ENCODE results near the gene RUNDC1.
A peak's percentile ranks its signal among the peaks of the same experiment; 100 is the strongest.
"Not testable (repeated sequence)": the region's sequence is repeated elsewhere in the genome, so short reads cannot be mapped to it uniquely, and the experiment has no call there.

RUNDC1 gene

GRCh38 chr17:42969001-42969581 is 11.3 kb upstream of the RUNDC1 start:
- no CpG with 5 or more reads among the region's 5 CpGs for WGBS (ENCODE audit: extremely low coverage, insufficient coverage, insufficient read length)
- H3K9ac ChIP-seq (ENCODE audit: low read length): no peak overlapping the region
- no peak overlapping the region for H2BK5ac ChIP-seq (ENCODE audit: low read depth, low read length, poor library complexity)

GRCh38 chr17:42971589-42971988 is 8.8 kb upstream of the RUNDC1 start:
- Histone ChIP-seq H2BK120ac (ENCODE audit: insufficient read depth, low read length, poor library complexity) (no peak overlapping the region), H4K91ac (ENCODE audit: low read depth, low read length) (no peak overlapping the region), H3K4me2 (ENCODE audit: low read length) (no peak overlapping the region), H2BK12ac (ENCODE audit: low read length) (no peak overlapping the region), H3K27ac (ENCODE audit: low read depth, low read length) (no peak overlapping the region), H3K14ac (ENCODE audit: low read length) (no peak overlapping the region), H3K4me3 (ENCODE audit: low read depth, low read length) (no peak overlapping the region), H3K4ac (ENCODE audit: low read depth, low read length) (no peak overlapping the region), H3K4me1 (ENCODE audit: control insufficient read depth in 1 of 2, insufficient read depth in 2 of 2, low read length in 2 of 2) (no peaks in the 10 kb centered on the region), H4K12ac (ENCODE audit: low read depth, low read length) (no peak overlapping the region), H3K79me2 (ENCODE audit: control insufficient read depth, insufficient read depth, low read length, poor library complexity) (no peaks in the 10 kb centered on the region), H3K9me3 (ENCODE audit: insufficient read depth, low read depth, low read length) (no peaks in the 10 kb centered on the region), H3K79me1 (ENCODE audit: low read length) (no peaks in the 10 kb centered on the region), H2AK5ac (ENCODE audit: low read length) (no peak overlapping the region), H3K9ac (ENCODE audit: low read length) (no peak overlapping the region), H2AFZ (ENCODE audit: insufficient read depth, low read length, poor library complexity) (no peak overlapping the region), H2BK5ac (ENCODE audit: low read depth, low read length, poor library complexity) (no peak overlapping the region), H3K18ac (ENCODE audit: low read length) (no peak overlapping the region), H3K36me3 (ENCODE audit: control insufficient read depth in 1 of 2, insufficient read depth in 2 of 2, low read length in 2 of 2) (no peaks in the 10 kb centered on the region), H3K27me3 (ENCODE audit: insufficient read depth, low read length) (no peaks in the 10 kb centered on the region), H3K23ac (ENCODE audit: low read length) (no peak overlapping the region), H4K8ac (ENCODE audit: low read depth, low read length) (no peak overlapping the region)
- no peak for DNase-seq
- no CpG with 5 or more reads among the region's 5 CpGs for WGBS (ENCODE audit: extremely low coverage, insufficient coverage, insufficient read length)

More at GRCh38 chr17:42969001-42969581, 11.3 kb upstream of the RUNDC1 start:
- Histone ChIP-seq H2AFZ (ENCODE audit: insufficient read depth, low read length, poor library complexity) (no peak overlapping the region), H2BK12ac (ENCODE audit: low read length) (no peak overlapping the region), H3K4me1 (ENCODE audit: control insufficient read depth in 1 of 2, insufficient read depth in 2 of 2, low read length in 2 of 2) (no peaks in the 10 kb centered on the region), H3K27me3 (ENCODE audit: insufficient read depth, low read length) (no peaks in the 10 kb centered on the region), H4K12ac (ENCODE audit: low read depth, low read length) (no peak overlapping the region), H3K9me3 (ENCODE audit: insufficient read depth, low read depth, low read length) (no peaks in the 10 kb centered on the region), H4K91ac (ENCODE audit: low read depth, low read length) (no peak overlapping the region), H3K4me2 (ENCODE audit: low read length) (no peak overlapping the region), H3K27ac (ENCODE audit: low read depth, low read length) (no peak overlapping the region), H2BK120ac (ENCODE audit: insufficient read depth, low read length, poor library complexity) (no peak overlapping the region), H4K8ac (ENCODE audit: low read depth, low read length) (no peak overlapping the region), H3K18ac (ENCODE audit: low read length) (no peak overlapping the region), H3K4ac (ENCODE audit: low read depth, low read length) (no peak overlapping the region), H3K79me2 (ENCODE audit: control insufficient read depth, insufficient read depth, low read length, poor library complexity) (peaks cover 2% of the 10 kb centered on the region), H3K23ac (ENCODE audit: low read length) (no peak overlapping the region), H3K79me1 (ENCODE audit: low read length) (peaks cover 3% of the 10 kb centered on the region), H3K14ac (ENCODE audit: low read length) (no peak overlapping the region), H3K36me3 (ENCODE audit: control insufficient read depth in 1 of 2, insufficient read depth in 2 of 2, low read length in 2 of 2) (no peaks in the 10 kb centered on the region), H2AK5ac (ENCODE audit: low read length) (no peak overlapping the region), H3K4me3 (ENCODE audit: low read depth, low read length) (no peak overlapping the region)
- DNase-seq: peak in 1 of 2 donors; percentile 78

DNA sequence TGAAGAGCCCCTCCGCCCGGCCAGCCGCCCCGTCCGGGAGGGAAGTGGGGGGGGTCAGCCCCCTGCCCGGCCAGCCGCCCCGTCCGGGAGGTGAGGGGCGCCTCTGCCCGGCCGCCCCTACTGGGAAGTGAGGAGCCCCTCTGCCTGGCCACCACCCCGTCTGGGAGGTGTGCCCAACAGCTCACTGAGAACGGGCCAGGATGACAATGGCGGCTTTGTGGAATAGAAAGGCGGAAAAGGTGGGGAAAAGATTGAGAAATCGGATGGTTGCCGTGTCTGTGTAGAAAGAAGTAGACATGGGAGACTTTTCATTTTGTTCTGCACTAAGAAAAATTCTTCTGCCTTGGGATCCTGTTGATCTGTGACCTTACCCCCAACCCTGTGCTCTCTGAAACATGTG is 7.0 kb upstream of the RUNDC1 start:
- not testable (repeated sequence) for H2BK12ac ChIP-seq (ENCODE audit: low read length); H3K79me1 ChIP-seq (ENCODE audit: low read length)
- WGBS (ENCODE audit: extremely low coverage, insufficient coverage, insufficient read length): no CpG with 5 or more reads among the region's 18 CpGs

GRCh38 chr17:42975265-42975664 is 5.1 kb upstream of the RUNDC1 start:
- no peaks in the 10 kb centered on the region for H3K36me3 ChIP-seq (ENCODE audit: control insufficient read depth in 1 of 2, insufficient read depth in 2 of 2, low read length in 2 of 2)
- H3K79me2 ChIP-seq (ENCODE audit: control insufficient read depth, insufficient read depth, low read length, poor library complexity): peaks cover 2% of the 10 kb centered on the region
- no peak overlapping the region for H4K91ac ChIP-seq (ENCODE audit: low read depth, low read length)
- no peak overlapping the region for H2BK5ac ChIP-seq (ENCODE audit: low read depth, low read length, poor library complexity)
- WGBS (ENCODE audit: extremely low coverage, insufficient coverage, insufficient read length): no CpG with 5 or more reads among the region's 2 CpGs
- DNase-seq: no peak
- no peak overlapping the region for H3K14ac ChIP-seq (ENCODE audit: low read length)
- H3K4me2 ChIP-seq (ENCODE audit: low read length): no peak overlapping the region
- no peak overlapping the region for H2BK120ac ChIP-seq (ENCODE audit: insufficient read depth, low read length, poor library complexity)
- no peak overlapping the region for H2BK12ac ChIP-seq (ENCODE audit: low read length)
- no peak overlapping the region for H3K27ac ChIP-seq (ENCODE audit: low read depth, low read length)
- peaks cover 5 to 7% of the 10 kb centered on the region in 2 experiments for H3K4me1 ChIP-seq (ENCODE audit: control insufficient read depth in 1 of 2, insufficient read depth in 2 of 2, low read length in 2 of 2)
- H2AFZ ChIP-seq (ENCODE audit: insufficient read depth, low read length, poor library complexity): no peak overlapping the region
- H3K4ac ChIP-seq (ENCODE audit: low read depth, low read length): no peak overlapping the region
- no peak overlapping the region for H2AK5ac ChIP-seq (ENCODE audit: low read length)
- H3K9me3 ChIP-seq (ENCODE audit: insufficient read depth, low read depth, low read length): no peaks in the 10 kb centered on the region
- H3K4me3 ChIP-seq (ENCODE audit: low read depth, low read length): no peak overlapping the region
- peaks cover 5% of the 10 kb centered on the region for H3K79me1 ChIP-seq (ENCODE audit: low read length)
- H3K9ac ChIP-seq (ENCODE audit: low read length): no peak overlapping the region
- H4K8ac ChIP-seq (ENCODE audit: low read depth, low read length): no peak overlapping the region
- H4K12ac ChIP-seq (ENCODE audit: low read depth, low read length): no peak overlapping the region
- H3K27me3 ChIP-seq (ENCODE audit: insufficient read depth, low read length): no peaks in the 10 kb centered on the region
- no peak overlapping the region for H3K18ac ChIP-seq (ENCODE audit: low read length)
- no peak overlapping the region for H3K23ac ChIP-seq (ENCODE audit: low read length)

More for the DNA sequence above, 7.0 kb upstream of the RUNDC1 start:
- H4K8ac ChIP-seq (ENCODE audit: low read depth, low read length); DNase-seq; H3K23ac ChIP-seq (ENCODE audit: low read length); H2BK120ac ChIP-seq (ENCODE audit: insufficient read depth, low read length, poor library complexity); H4K12ac ChIP-seq (ENCODE audit: low read depth, low read length); H3K9me3 ChIP-seq (ENCODE audit: insufficient read depth, low read depth, low read length); H2BK5ac ChIP-seq (ENCODE audit: low read depth, low read length, poor library complexity); H3K36me3 ChIP-seq (ENCODE audit: control insufficient read depth in 1 of 2, insufficient read depth in 2 of 2, low read length in 2 of 2); H3K27me3 ChIP-seq (ENCODE audit: insufficient read depth, low read length); H3K4me1 ChIP-seq (ENCODE audit: control insufficient read depth in 1 of 2, insufficient read depth in 2 of 2, low read length in 2 of 2); H3K4me3 ChIP-seq (ENCODE audit: low read depth, low read length); H2AK5ac ChIP-seq (ENCODE audit: low read length); H3K14ac ChIP-seq (ENCODE audit: low read length); H3K4me2 ChIP-seq (ENCODE audit: low read length); H3K27ac ChIP-seq (ENCODE audit: low read depth, low read length); H3K9ac ChIP-seq (ENCODE audit: low read length); H3K18ac ChIP-seq (ENCODE audit: low read length); H3K4ac ChIP-seq (ENCODE audit: low read depth, low read length); H4K91ac ChIP-seq (ENCODE audit: low read depth, low read length); H3K79me2 ChIP-seq (ENCODE audit: control insufficient read depth, insufficient read depth, low read length, poor library complexity); H2AFZ ChIP-seq (ENCODE audit: insufficient read depth, low read length, poor library complexity): not testable (repeated sequence)

Measured in trophoblast cell (in vitro differentiated cells and primary cell).